Astrocyte (in vitro differentiated cells and primary cell): Measurements from ENCODE around the gene TRAM2. TPM values are rescaled to one million over a fixed set of nuclear protein-coding genes. Genes with fewer than 3 reads are reported as not detected.

Source experiments
- DNase-seq: peaks from one replicate; pipeline ENCODE4 v3.0.0-alpha.2; 2010; ENCODE audit warnings: low read depth
- FAIRE-seq: peaks from 2 replicates; lab custom pipeline; 2011; peaks lifted over from hg19 to GRCh38; lab: Jason Lieb, UNC
- H2AFZ ChIP-seq: 2 replicates; pipeline ENCODE4 v1.6.0; 2012; ENCODE audit warnings: low read depth, low read length, inconsistent platforms
- H3K27ac ChIP-seq: 2 replicates; pipeline ENCODE4 v1.5.1; 2011; ENCODE audit warnings: low read depth, low read length, inconsistent platforms
- H3K27me3 ChIP-seq: 2 replicates; pipeline ENCODE4 v1.6.0; 2011; ENCODE audit warnings: low read length, inconsistent platforms; ENCODE audit not compliant: insufficient read depth
- H3K36me3 ChIP-seq: 2 replicates; pipeline ENCODE4 v1.5.1; 2011; ENCODE audit warnings: low read length, inconsistent platforms; ENCODE audit not compliant: insufficient read depth
- H3K4me1 ChIP-seq: 2 replicates; pipeline ENCODE4 v1.5.1; 2011; ENCODE audit warnings: low read length, inconsistent platforms; ENCODE audit not compliant: insufficient read depth
- H3K4me2 ChIP-seq: 2 replicates; pipeline ENCODE4 v1.6.0; 2012; ENCODE audit warnings: low read length, inconsistent platforms
- H3K4me3 ChIP-seq: 2 replicates; pipeline ENCODE4 v1.5.1; 2011; ENCODE audit warnings: low read depth, mild to moderate bottlenecking, low read length, inconsistent platforms; ENCODE audit not compliant: insufficient read depth
- H3K79me2 ChIP-seq: 2 replicates; pipeline ENCODE4 v1.6.0; 2012; ENCODE audit warnings: mild to moderate bottlenecking, low read length, inconsistent platforms; ENCODE audit not compliant: insufficient read depth
- H3K9ac ChIP-seq: 2 replicates; pipeline ENCODE4 v1.6.0; 2012; ENCODE audit warnings: mild to moderate bottlenecking, low read length, inconsistent platforms
- H3K9me3 ChIP-seq: 2 replicates; pipeline ENCODE4 v1.5.1; 2012; ENCODE audit warnings: low read depth, mild to moderate bottlenecking, low read length, inconsistent platforms; ENCODE audit not compliant: insufficient read depth
- H4K20me1 ChIP-seq: 2 replicates; pipeline ENCODE4 v1.6.0; 2012; ENCODE audit warnings: low read length, inconsistent platforms; ENCODE audit not compliant: insufficient read depth
- H3K27ac Mint-ChIP-seq: one replicate; pipeline ENCODE4 v1.8.0; 2021; ENCODE audit warnings: mild to moderate bottlenecking, mixed read lengths; ENCODE audit not compliant: unreplicated experiment
- H3K27me3 Mint-ChIP-seq: one replicate; pipeline ENCODE4 v1.8.0; 2021; ENCODE audit warnings: low read depth, mixed read lengths; ENCODE audit not compliant: unreplicated experiment
- H3K36me3 Mint-ChIP-seq: one replicate; pipeline ENCODE4 v1.8.0; 2021; ENCODE audit warnings: low read depth, mixed read lengths; ENCODE audit not compliant: unreplicated experiment
- H3K4me1 Mint-ChIP-seq: one replicate; pipeline ENCODE4 v1.8.0; 2021; ENCODE audit warnings: low read depth, mixed read lengths; ENCODE audit not compliant: unreplicated experiment
- H3K4me3 Mint-ChIP-seq: one replicate; pipeline ENCODE4 v1.8.0; 2021; ENCODE audit warnings: mild to moderate bottlenecking, moderate library complexity, mixed read lengths; ENCODE audit not compliant: unreplicated experiment
- H3K9me3 Mint-ChIP-seq: one replicate; pipeline ENCODE4 v1.8.0; 2021; ENCODE audit warnings: mild to moderate bottlenecking, mixed read lengths; ENCODE audit not compliant: unreplicated experiment
- CTCF ChIP-seq: IDR thresholded peaks from 2 replicates; pipeline ENCODE4 v1.5.1; 2011; ENCODE audit warnings: low read depth, mild to moderate bottlenecking, inconsistent platforms, low read length, moderate library complexity; ENCODE audit not compliant: insufficient read depth
- EZH2 ChIP-seq: IDR thresholded peaks from 2 replicates; pipeline ENCODE4 v1.6.1; 2012; ENCODE audit warnings: mild to moderate bottlenecking, low read length, inconsistent platforms; ENCODE audit not compliant: insufficient read depth
- total RNA-seq: library from RNA; stranded (reverse); gene quantifications from 2 replicates; pipeline ENCODE4 v1.2.1, GENCODE V29; 2021

Gene TRAM2
- total RNA-seq, 1 donor from 2014 or later: 93.4 TPM

GRCh38 chr6:52502306-52503029 is 74.4 kb downstream of the TRAM2 start:
- Histone ChIP-seq H3K9ac (no peak overlapping the region), H3K79me2 (peaks cover 2% of the 10 kb centered on the region), H3K27me3 (no peaks in the 10 kb centered on the region), H3K4me3 (no peak overlapping the region), H3K9me3 (no peaks in the 10 kb centered on the region), H3K4me1 (peaks cover 40% of the 10 kb centered on the region), H2AFZ (no peak overlapping the region), H3K27ac (peak overlapping the region; percentile 85), H4K20me1 (no peaks in the 10 kb centered on the region), H3K4me2 (no peak overlapping the region), H3K36me3 (peaks cover 41% of the 10 kb centered on the region)
- Mint-ChIP-seq H3K36me3 (peaks cover 50% of the 10 kb centered on the region), H3K4me1 (peaks cover 46% of the 10 kb centered on the region), H3K27me3 (no peaks in the 10 kb centered on the region), H3K4me3 (no peak overlapping the region), H3K9me3 (no peaks in the 10 kb centered on the region), H3K27ac (peak overlapping the region; percentile 69)
- FAIRE-seq (no peak), DNase-seq (no peak)
- no peak for TF ChIP-seq CTCF
- no peak for TF ChIP-seq EZH2

- peaks cover 51% of the 10 kb centered on the region for H3K4me1 Mint-ChIP-seq
- peaks cover 34% of the 10 kb centered on the region for H3K36me3 ChIP-seq
- no peak overlapping the region for H3K9ac ChIP-seq
- H3K27me3 Mint-ChIP-seq: no peaks in the 10 kb centered on the region
- H3K9me3 ChIP-seq: no peaks in the 10 kb centered on the region
- no peak overlapping the region for H2AFZ ChIP-seq
- H4K20me1 ChIP-seq: no peaks in the 10 kb centered on the region
- no peak overlapping the region for H3K4me3 ChIP-seq
- FAIRE-seq (no peak), DNase-seq (no peak)
- TF ChIP-seq EZH2 (no peak), CTCF (no peak)
- H3K4me1 ChIP-seq: peaks cover 40% of the 10 kb centered on the region
- no peak overlapping the region for H3K4me3 Mint-ChIP-seq
- H3K4me2 ChIP-seq: no peak overlapping the region
- peak overlapping the region; percentile 63 for H3K27ac ChIP-seq
- peaks cover 36% of the 10 kb centered on the region for H3K36me3 Mint-ChIP-seq
- H3K9me3 Mint-ChIP-seq: no peaks in the 10 kb centered on the region
- H3K27me3 ChIP-seq: no peaks in the 10 kb centered on the region
- no peaks in the 10 kb centered on the region for H3K79me2 ChIP-seq
- H3K27ac Mint-ChIP-seq: peak overlapping the region; percentile 94
These were observed 76.4 kb downstream of the TRAM2 start for GRCh38 chr6:52500238-52501129.
